Endothelial cell (in vitro differentiated cells): ENCODE results near the gene PSMD5. TPM values are rescaled to one million over a fixed set of nuclear protein-coding genes. Genes with fewer than 3 reads are reported as not detected.

Experiments
- DNase-seq: peaks from one replicate; pipeline ENCODE4 v3.0.0; 2021; ENCODE audit warnings: low spot score
- H3K27ac Mint-ChIP-seq: one replicate; pipeline ENCODE4 v1.8.0; 2021; ENCODE audit warnings: mixed read lengths, inconsistent platforms; ENCODE audit not compliant: unreplicated experiment
- H3K27me3 Mint-ChIP-seq: one replicate; pipeline ENCODE4 v1.8.0; 2021; ENCODE audit warnings: mild to moderate bottlenecking, moderate library complexity, mixed read lengths, inconsistent platforms; ENCODE audit not compliant: unreplicated experiment
- H3K36me3 Mint-ChIP-seq: one replicate; pipeline ENCODE4 v1.8.0; 2021; ENCODE audit warnings: mild to moderate bottlenecking, low read depth, mixed read lengths, inconsistent platforms; ENCODE audit not compliant: unreplicated experiment
- H3K4me1 Mint-ChIP-seq: one replicate; pipeline ENCODE4 v1.8.0; 2021; ENCODE audit warnings: mild to moderate bottlenecking, mixed read lengths, inconsistent platforms; ENCODE audit not compliant: unreplicated experiment
- H3K4me3 Mint-ChIP-seq: one replicate; pipeline ENCODE4 v1.8.0; 2021; ENCODE audit warnings: mild to moderate bottlenecking, mixed read lengths, inconsistent platforms; ENCODE audit not compliant: unreplicated experiment
- H3K9me3 Mint-ChIP-seq: one replicate; pipeline ENCODE4 v1.8.0; 2021; ENCODE audit warnings: mixed read lengths, inconsistent platforms; ENCODE audit not compliant: unreplicated experiment
- CTCF ChIP-seq: fragments of 200-600 bp; sonication (generic); IDR thresholded peaks from one replicate; pipeline ENCODE4 v1.5.0; 2021; ENCODE audit warnings: antibody characterized with exemption; ENCODE audit not compliant: unreplicated experiment
- total RNA-seq: library from RNA; stranded (reverse); fragmentation: NEBNext Ultra II Directional; extraction: Animal tissue kit (Norgen Biotek cat#: 25700); gene quantifications from one replicate; pipeline ENCODE4 v1.2.1, GENCODE V29; 2021; ENCODE audit not compliant: unreplicated experiment

The PSMD5 gene
- total RNA-seq, 1 donor from 2014 or later: 42.9 TPM

GRCh38 chr9:120832807-120833206 lies 9.9 kb downstream of the PSMD5 start:
- peaks cover 1% of the 10 kb centered on the region for H3K27me3 Mint-ChIP-seq
- H3K36me3 Mint-ChIP-seq: peaks cover 22% of the 10 kb centered on the region
- H3K27ac Mint-ChIP-seq: no peak overlapping the region
- no peaks in the 10 kb centered on the region for H3K4me1 Mint-ChIP-seq
- no peaks in the 10 kb centered on the region for H3K9me3 Mint-ChIP-seq
- no peak for TF ChIP-seq CTCF
- no peak overlapping the region for H3K4me3 Mint-ChIP-seq
- DNase-seq: no peak

- Mint-ChIP-seq H3K36me3 (peaks cover 34% of the 10 kb centered on the region), H3K27ac (no peak overlapping the region), H3K4me1 (no peaks in the 10 kb centered on the region), H3K27me3 (peaks cover 1% of the 10 kb centered on the region), H3K4me3 (no peak overlapping the region), H3K9me3 (no peaks in the 10 kb centered on the region)
- no peak for TF ChIP-seq CTCF
- DNase-seq: no peak
Measured at GRCh38 chr9:120830865-120831264, 11.9 kb downstream of the PSMD5 start.

GRCh38 chr9:120830151-120830550 lies 12.6 kb downstream of the PSMD5 start:
- Mint-ChIP-seq H3K4me1 (no peaks in the 10 kb centered on the region), H3K27me3 (peaks cover 1% of the 10 kb centered on the region), H3K9me3 (no peaks in the 10 kb centered on the region), H3K36me3 (peaks cover 34% of the 10 kb centered on the region), H3K27ac (no peak overlapping the region), H3K4me3 (no peak overlapping the region)
- no peak for DNase-seq
- TF ChIP-seq CTCF: no peak

GRCh38 chr9:120829650-120830049 lies 13.1 kb downstream of the PSMD5 start:
- Mint-ChIP-seq H3K36me3 (peaks cover 33% of the 10 kb centered on the region), H3K4me1 (no peaks in the 10 kb centered on the region), H3K27ac (no peak overlapping the region), H3K4me3 (no peak overlapping the region), H3K9me3 (no peaks in the 10 kb centered on the region), H3K27me3 (peaks cover 1% of the 10 kb centered on the region)
- DNase-seq: no peak
- no peak for TF ChIP-seq CTCF

GRCh38 chr9:120820095-120820494 lies 22.6 kb downstream of the PSMD5 start:
- no peaks in the 10 kb centered on the region for H3K9me3 Mint-ChIP-seq
- no peak for TF ChIP-seq CTCF
- no peak for DNase-seq
- no peak overlapping the region for H3K4me3 Mint-ChIP-seq
- H3K4me1 Mint-ChIP-seq: no peaks in the 10 kb centered on the region
- H3K36me3 Mint-ChIP-seq: peaks cover 14% of the 10 kb centered on the region
- H3K27ac Mint-ChIP-seq: no peak overlapping the region
- H3K27me3 Mint-ChIP-seq: no peaks in the 10 kb centered on the region
